ENCODE results near the gene PRKN.

PRKN gene

GRCh38 chr6:161422710-161423680 is 1304.6 kb downstream of the PRKN start:
- no peak for DNase-seq

- peak; percentile 7 to 51 for DNase-seq
These were observed 1309.1 kb downstream of the PRKN start for GRCh38 chr6:161418463-161418945.

GRCh38 chr6:161417717-161418462 is 1309.7 kb downstream of the PRKN start:
- no peak for DNase-seq

GRCh38 chr6:161415302-161415855 is 1312.2 kb downstream of the PRKN start:
- DNase-seq = no peak

GRCh38 chr6:161414707-161415106 is 1312.9 kb downstream of the PRKN start:
- DNase-seq = no peak

- DNase-seq = no peak
These were observed 1313.4 kb downstream of the PRKN start for GRCh38 chr6:161414180-161414579.

GRCh38 chr6:161413355-161413771 is 1314.2 kb downstream of the PRKN start:
- no peak for DNase-seq

- no peak for DNase-seq
These were observed 1314.8 kb downstream of the PRKN start for GRCh38 chr6:161412795-161413194.

GRCh38 chr6:161411265-161411944 is 1316.2 kb downstream of the PRKN start:
- DNase-seq = no peak

- DNase-seq = no peak
These were observed 1316.8 kb downstream of the PRKN start for GRCh38 chr6:161410736-161411135.

- no peak for DNase-seq
These were observed 1317.5 kb downstream of the PRKN start for GRCh38 chr6:161410076-161410475.

GRCh38 chr6:161409353-161409752 is 1318.2 kb downstream of the PRKN start:
- DNase-seq = no peak

GRCh38 chr6:161408041-161408440 is 1319.5 kb downstream of the PRKN start:
- DNase-seq = no peak

GRCh38 chr6:161407581-161407980 is 1320.0 kb downstream of the PRKN start:
- DNase-seq = no peak

GRCh38 chr6:161407115-161407514 is 1320.5 kb downstream of the PRKN start:
- DNase-seq = no peak

GRCh38 chr6:161406646-161407045 is 1320.9 kb downstream of the PRKN start:
- DNase-seq = no peak

GRCh38 chr6:161405418-161405817 is 1322.1 kb downstream of the PRKN start:
- DNase-seq = no peak

- no peak for DNase-seq
These were observed 1323.8 kb downstream of the PRKN start for GRCh38 chr6:161403717-161404116.

GRCh38 chr6:161401587-161402309 is 1325.8 kb downstream of the PRKN start:
- no peak for DNase-seq

- no peak for DNase-seq
These were observed 1326.9 kb downstream of the PRKN start for GRCh38 chr6:161400671-161401070.

- no peak for DNase-seq
These were observed 1331.0 kb downstream of the PRKN start for GRCh38 chr6:161396539-161396938.

GRCh38 chr6:161395716-161396231 is 1331.8 kb downstream of the PRKN start:
- no peak for DNase-seq
